SW480 (cell line): Measurements from ENCODE around the gene SNED1.

Experiments used
- DNase-seq: peaks from one replicate; pipeline ENCODE4 v3.0.0-alpha.2; 2016; ENCODE audit warnings: low spot score

SNED1 gene

GRCh38 chr2:241068136-241068941 is 69.9 kb downstream of the SNED1 start:
- no peak for DNase-seq

GRCh38 chr2:241068942-241069810 is 70.8 kb downstream of the SNED1 start:
- DNase-seq = no peak

- no peak for DNase-seq
Observed at GRCh38 chr2:241069821-241070281, 71.4 kb downstream of the SNED1 start.

- DNase-seq = no peak
Observed at GRCh38 chr2:241070361-241070760, 71.9 kb downstream of the SNED1 start.

- DNase-seq = no peak
Observed at GRCh38 chr2:241070811-241071676, 72.6 kb downstream of the SNED1 start.

GRCh38 chr2:241071677-241072111 is 73.3 kb downstream of the SNED1 start:
- no peak for DNase-seq

GRCh38 chr2:241072151-241072550 is 73.7 kb downstream of the SNED1 start:
- no peak for DNase-seq

- no peak for DNase-seq
Observed at GRCh38 chr2:241072553-241073165, 74.2 kb downstream of the SNED1 start.

- DNase-seq = no peak
Observed at GRCh38 chr2:241073166-241074064, 75.0 kb downstream of the SNED1 start.

- no peak for DNase-seq
Observed at GRCh38 chr2:241074065-241074818, 75.8 kb downstream of the SNED1 start.

GRCh38 chr2:241074901-241075540 is 76.6 kb downstream of the SNED1 start:
- DNase-seq = no peak

- DNase-seq = no peak
Observed at GRCh38 chr2:241080405-241081189, 82.2 kb downstream of the SNED1 start.

- no peak for DNase-seq
Observed at GRCh38 chr2:241081190-241081642, 82.8 kb downstream of the SNED1 start.

- DNase-seq = no peak
Observed at GRCh38 chr2:241081643-241082340, 83.4 kb downstream of the SNED1 start.

- DNase-seq = no peak
Observed at GRCh38 chr2:241082341-241083090, 84.1 kb downstream of the SNED1 start.

GRCh38 chr2:241083091-241083415 is 84.6 kb downstream of the SNED1 start:
- no peak for DNase-seq

- no peak for DNase-seq
Observed at GRCh38 chr2:241084856-241085444, 86.5 kb downstream of the SNED1 start.
